Esophagus squamous epithelium (tissue), 5 donors: ENCODE measurements around the gene TBXAS1. TPM values are rescaled to one million over a fixed set of nuclear protein-coding genes. Genes with fewer than 3 reads are reported as not detected.

Experiments used
- DNase-seq: peaks from one replicate; lab custom pipeline; 2025; lab: John Stamatoyannopoulos, UW
- H3K27ac ChIP-seq, 4 donors: fragments of 200-600 bp; sonication (generic); one replicate each; pipeline ENCODE4 v1.5.1; 2016 to 2019; ENCODE audit warnings: mild to moderate bottlenecking in 1 of 4
- H3K27me3 ChIP-seq, 4 donors: fragments of 200-600 bp; sonication (generic); 1 replicate in 3 of 4; 2 replicates in 1 of 4; pipeline versions ENCODE4 v1.5.1 to v1.6.0; 2017 to 2021; ENCODE audit warnings: antibody characterized with exemption in 1 of 4
- H3K36me3 ChIP-seq, 3 donors: fragments of 200-600 bp; sonication (generic); one replicate each; pipeline ENCODE4 v1.5.1; 2016 to 2019
- H3K4me1 ChIP-seq, 3 donors: fragments of 200-600 bp; sonication (generic); one replicate each; pipeline ENCODE4 v1.5.1; 2017 to 2019
- H3K4me3 ChIP-seq, 4 donors: fragments of 200-600 bp; sonication (generic); 1 replicate in 3 of 4; 2 replicates in 1 of 4; pipeline ENCODE4 v1.5.1; 2016 to 2019; ENCODE audit warnings: mild to moderate bottlenecking in 2 of 4, moderate library complexity in 1 of 4
- H3K9me3 ChIP-seq, 3 donors: fragments of 200-600 bp; sonication (generic); one replicate each; pipeline ENCODE4 v1.5.1; 2016 to 2019
- CTCF ChIP-seq, 6 experiments: fragments of 450-650 bp in 4 of 6; fragments of 200-600 bp in 2 of 6; sonication (generic) in 2 of 6; IDR thresholded peaks; one replicate each; pipeline ENCODE4 v1.5.1; 2016 to 2019; ENCODE audit warnings: antibody characterized with exemption in 6 of 6, mild to moderate bottlenecking in 4 of 6, moderate library complexity in 4 of 6
- POLR2A ChIP-seq, 4 donors: fragments of 450-650 bp; IDR thresholded peaks; one replicate each; pipeline ENCODE4 v1.6.1; 2017; ENCODE audit warnings: antibody characterized with exemption in 4 of 4, mild to moderate bottlenecking in 4 of 4, moderate library complexity in 3 of 4
- WGBS, 2 donors: methylation state at CpG; one replicate each; pipeline ENCODE4 v1.1.5; 2018; 5-methylcytosine and 5-hydroxymethylcytosine counted together
- intact Hi-C: fragments of 100-400 bp; cut with DNase I; formaldehyde crosslinking; loops from one replicate; pipeline ENCODE4 v1.15.0; 2022
- total RNA-seq, 4 donors: library from RNA; depleted of rRNA; stranded (reverse); fragments of >200 nt; gene quantifications; one replicate each; pipeline ENCODE4 v1.1.0, GENCODE V29; 2016
- donor health status: DM: yes; HTN: yes; CAD: no.

The TBXAS1 gene
- total RNA-seq, 4 donors from 2014 or later: 9.4 to 24.8 (median 17.8) TPM

- TF ChIP-seq CTCF (IDR thresholded peaks at IDR 0.05) (no peak), POLR2A (IDR thresholded peaks at IDR 0.05) (no peak)
- H3K4me3 ChIP-seq: no peak overlapping the region
- H3K4me1 ChIP-seq: peaks cover 20 to 50% (median 29%) of the 10 kb centered on the region in 3 donors
- DNase-seq: no peak
- no peaks in the 10 kb centered on the region for H3K36me3 ChIP-seq
- H3K27me3 ChIP-seq: no peaks in the 10 kb centered on the region
- WGBS, 2 donors: 76 to 79% methylated on average over 6 of the region's 6 CpGs
- intact Hi-C loops: no loop called here
- no peaks in the 10 kb centered on the region for H3K9me3 ChIP-seq
- H3K27ac ChIP-seq: peak overlapping the region in 2 of 4 donors; percentile 70 to 90
Observed at GRCh38 chr7:139914306-139915267, 85.5 kb downstream of the TBXAS1 start.

- Histone ChIP-seq H3K27ac (peak overlapping the region; percentile 70 to 90 (median 80)), H3K9me3 (no peaks in the 10 kb centered on the region), H3K36me3 (no peaks in the 10 kb centered on the region), H3K4me1 (peaks cover 20 to 50% (median 29%) of the 10 kb centered on the region in 3 donors), H3K4me3 (no peak overlapping the region), H3K27me3 (no peaks in the 10 kb centered on the region)
- intact Hi-C loops: no loop called here
- DNase-seq: no peak
- no peak for TF ChIP-seq POLR2A (IDR thresholded peaks at IDR 0.05)
- no peak for TF ChIP-seq CTCF (IDR thresholded peaks at IDR 0.05)
- WGBS, 2 donors: 82 to 88% methylated on average over 9 to 10 of the region's 10 CpGs
Observed at GRCh38 chr7:139915268-139915863, 86.3 kb downstream of the TBXAS1 start.

DNA sequence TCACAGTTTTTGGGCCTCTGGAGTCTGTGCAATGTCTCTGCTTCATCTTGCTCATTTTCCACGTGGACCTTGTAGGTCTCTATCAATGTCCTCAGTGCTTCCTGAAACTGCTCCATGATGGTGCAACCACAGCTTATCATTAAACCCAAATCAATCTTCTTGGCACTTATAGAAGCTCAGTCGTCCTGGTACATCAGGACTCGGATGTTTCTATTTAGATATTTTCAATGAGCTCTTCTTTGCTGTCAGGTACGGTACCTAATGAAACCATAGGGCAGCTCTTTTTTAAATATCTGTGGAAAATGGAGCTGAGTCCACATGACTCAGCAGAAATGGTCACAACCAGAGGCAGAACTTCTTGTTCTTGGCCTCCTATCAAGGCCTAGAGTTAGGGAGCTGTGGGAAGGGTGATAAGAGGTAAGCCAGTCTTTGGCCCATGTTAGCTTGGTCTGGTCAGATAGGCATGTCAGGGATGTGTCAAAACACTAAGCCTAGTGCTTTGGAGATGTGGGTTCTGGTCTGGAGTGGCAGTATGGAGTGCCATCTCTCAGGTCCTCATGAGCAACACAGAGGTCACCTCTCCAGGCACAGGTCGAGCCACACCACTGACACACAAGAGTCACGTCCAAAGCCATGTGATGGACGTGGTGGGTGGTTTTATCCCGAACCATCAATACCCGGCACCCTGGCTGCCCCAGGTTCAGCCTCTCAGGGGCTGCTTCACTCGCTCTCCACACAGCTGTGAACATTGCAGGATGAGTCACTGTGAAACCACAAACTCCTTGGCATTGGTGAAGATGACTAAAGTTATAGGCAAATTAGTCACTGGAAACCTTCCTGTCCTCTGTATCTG is 87.0 kb downstream of the TBXAS1 start:
- no peak for TF ChIP-seq POLR2A (IDR thresholded peaks at IDR 0.05)
- no peak for TF ChIP-seq CTCF (IDR thresholded peaks at IDR 0.05)
- peak overlapping the region; percentile 70 to 90 (median 80) for H3K27ac ChIP-seq
- no peaks in the 10 kb centered on the region for H3K36me3 ChIP-seq
- 23 to 35% methylated on average over 6 to 8 of the region's 10 CpGs for WGBS, 2 donors
- no peaks in the 10 kb centered on the region for H3K9me3 ChIP-seq
- intact Hi-C loops: no loop called here
- DNase-seq: no peak
- no peak overlapping the region for H3K4me3 ChIP-seq
- peaks cover 20 to 50% (median 29%) of the 10 kb centered on the region in 3 donors for H3K4me1 ChIP-seq
- no peaks in the 10 kb centered on the region for H3K27me3 ChIP-seq

GRCh38 chr7:139916717-139917395 is 87.8 kb downstream of the TBXAS1 start:
- 43 to 49% methylated on average over 10 of the region's 10 CpGs for WGBS, 2 donors
- Histone ChIP-seq H3K4me3 (no peak overlapping the region), H3K36me3 (no peaks in the 10 kb centered on the region), H3K9me3 (no peaks in the 10 kb centered on the region), H3K27ac (peak overlapping the region; percentile 70 to 90 (median 80)), H3K4me1 (peaks cover 20 to 50% (median 29%) of the 10 kb centered on the region in 3 donors), H3K27me3 (no peaks in the 10 kb centered on the region)
- intact Hi-C loops: no loop called here
- no peak for TF ChIP-seq CTCF (IDR thresholded peaks at IDR 0.05)
- no peak for TF ChIP-seq POLR2A (IDR thresholded peaks at IDR 0.05)
- DNase-seq: no peak
